HG03558 (cell line): Measurements from ENCODE around the gene SENP7.

ENCODE experiments used
- ATAC-seq: cut with Tn5 transposase; IDR thresholded peaks from one replicate; pipeline ENCODE4 v1.9.1; 2021; ENCODE audit warnings: moderate number of reproducible peaks; ENCODE audit not compliant: unreplicated experiment; ENCODE audit errors: extremely low read depth

Gene SENP7

DNA sequence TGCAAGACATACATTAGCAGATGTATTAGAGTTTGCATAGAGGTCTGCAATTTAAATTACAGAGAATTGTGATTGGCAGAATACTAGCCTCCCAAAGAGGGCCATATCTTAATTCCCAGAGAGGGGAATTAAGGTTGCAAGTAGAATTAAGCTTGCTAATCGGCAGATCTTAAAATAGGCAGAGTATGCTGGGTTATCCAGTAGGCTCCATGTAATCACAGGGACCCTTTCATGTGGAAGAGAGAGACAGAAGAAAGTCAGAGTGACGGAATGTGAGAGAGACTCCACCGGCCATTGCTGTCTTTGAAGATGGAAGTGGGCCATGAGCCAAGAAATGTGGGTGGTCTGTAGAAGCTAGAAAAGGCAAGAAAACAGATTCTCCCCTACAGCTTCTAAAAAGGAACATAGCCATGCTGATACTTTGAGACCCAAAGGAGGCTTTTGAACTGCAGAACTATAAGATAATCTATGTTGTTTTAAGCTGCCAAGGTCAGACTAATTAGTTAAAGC, 231.4 kb downstream of the SENP7 start:
- no peak for ATAC-seq

DNA sequence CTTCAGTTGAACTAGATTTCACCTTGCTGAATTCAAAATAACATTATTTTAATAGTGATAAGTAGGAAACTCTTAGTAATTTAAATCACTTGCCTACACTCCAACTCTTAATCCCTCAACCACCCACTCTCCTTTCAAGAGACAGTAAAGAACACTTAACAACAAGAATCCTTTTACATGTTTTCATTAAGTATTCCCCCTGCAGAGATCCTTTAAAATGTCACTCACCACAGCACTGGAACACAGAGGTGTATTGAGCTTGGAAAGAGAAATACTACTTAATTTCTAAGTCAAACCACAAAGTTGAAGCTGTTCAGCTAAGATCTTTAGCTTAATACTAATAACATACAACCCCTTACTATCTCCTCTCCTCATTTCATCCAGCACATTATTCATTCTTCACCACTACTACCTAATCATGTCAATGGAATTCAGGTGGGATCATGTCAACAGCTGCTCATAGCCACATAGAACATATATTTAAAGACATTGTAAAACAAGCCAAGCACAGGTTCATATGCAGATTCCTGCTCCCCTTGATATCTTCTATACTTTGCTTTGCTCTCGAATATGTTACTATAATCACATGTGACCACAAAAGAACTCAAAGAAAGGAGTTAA, 233.1 kb downstream of the SENP7 start:
- ATAC-seq = no peak

DNA sequence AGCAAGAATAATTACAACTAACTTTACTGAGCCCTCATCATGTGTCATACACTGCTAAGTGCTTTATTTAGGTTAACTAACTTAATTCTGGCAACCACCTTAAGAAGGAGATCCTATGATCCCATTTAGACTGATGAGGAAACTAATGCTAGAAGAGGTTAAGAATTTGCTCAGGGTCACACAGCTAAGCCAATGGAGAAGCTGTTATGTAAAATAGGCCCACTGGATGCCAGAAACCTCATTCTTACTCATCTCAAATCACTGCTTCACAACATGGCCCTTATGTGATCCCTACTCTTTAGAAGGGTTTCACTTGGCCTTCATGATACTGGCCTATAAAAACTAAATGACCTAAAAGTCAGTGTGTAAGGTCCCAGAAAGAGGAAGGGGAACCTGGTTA, 233.8 kb downstream of the SENP7 start:
- ATAC-seq = no peak

DNA sequence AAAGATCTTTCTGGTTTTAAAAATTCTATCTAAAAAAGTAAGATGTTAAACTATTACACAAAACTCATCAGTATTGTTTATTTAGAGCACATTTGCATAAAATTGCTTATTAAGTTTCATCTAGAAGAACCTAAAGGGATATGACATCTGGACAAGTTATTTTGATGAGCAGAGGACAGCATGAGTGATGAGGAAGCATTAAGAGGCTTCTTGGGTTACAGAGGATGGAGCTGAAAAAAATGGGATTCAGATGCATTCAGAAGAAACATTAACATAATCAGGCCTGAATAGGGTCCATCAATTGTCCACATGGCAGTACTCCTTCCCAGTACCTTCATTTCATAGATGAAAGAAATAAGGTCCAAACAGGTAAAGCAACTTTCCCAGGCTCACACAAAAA, 234.3 kb downstream of the SENP7 start:
- ATAC-seq = no peak
